Transverse colon (tissue), 4 donors: Measurements from ENCODE around the gene GADL1.

Source experiments
- CTCF ChIP-seq, 5 experiments: fragments of 200-600 bp in 3 of 5; fragments of 450-650 bp in 2 of 5; sonication (generic) in 3 of 5; IDR thresholded peaks; 1 replicate in 2 of 5; 2 replicates in 3 of 5; pipeline ENCODE4 v1.5.1; 2016 to 2017; ENCODE audit warnings: antibody characterized with exemption in 5 of 5, inconsistent platforms in 3 of 5, mild to moderate bottlenecking in 2 of 5, moderate library complexity in 1 of 5
- EP300 ChIP-seq: sonication (generic); formaldehyde crosslinking; IDR thresholded peaks from one replicate; pipeline ENCODE4 v1.6.1; 2017; ENCODE audit warnings: antibody characterized with exemption, low read depth
- POLR2A ChIP-seq: fragments of 450-650 bp; IDR thresholded peaks from one replicate; pipeline ENCODE4 v1.6.1; 2016; ENCODE audit warnings: antibody characterized with exemption, mild to moderate bottlenecking, moderate library complexity
- POLR2AphosphoS5 ChIP-seq, 3 donors: sonication (generic); formaldehyde crosslinking; IDR thresholded peaks; one replicate each; pipeline ENCODE4 v1.6.1; 2016; ENCODE audit warnings: antibody characterized with exemption in 3 of 3

GRCh38 chr3:30691944-30692343 lies 202.5 kb downstream of the GADL1 start:
- TF ChIP-seq CTCF (IDR thresholded peaks at IDR 0.05): no peak
- no peak for TF ChIP-seq POLR2AphosphoS5 (IDR thresholded peaks at IDR 0.05)
- TF ChIP-seq POLR2A: no peak
- no peak for TF ChIP-seq EP300
